NCI-H82 treated with DMSO at 0.1 percent for 48 hours (cell line): ENCODE data around the gene MICOS13.
"Not testable (repeated sequence)": the region's sequence is repeated elsewhere in the genome, so short reads cannot be mapped to it uniquely, and the experiment has no call there.

Experiments used
- DNase-seq: peaks from one replicate; lab custom pipeline; 2025; ENCODE audit not compliant: unreplicated experiment; lab: John Stamatoyannopoulos, UW

MICOS13 gene, protein sequence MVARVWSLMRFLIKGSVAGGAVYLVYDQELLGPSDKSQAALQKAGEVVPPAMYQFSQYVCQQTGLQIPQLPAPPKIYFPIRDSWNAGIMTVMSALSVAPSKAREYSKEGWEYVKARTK

DNA sequence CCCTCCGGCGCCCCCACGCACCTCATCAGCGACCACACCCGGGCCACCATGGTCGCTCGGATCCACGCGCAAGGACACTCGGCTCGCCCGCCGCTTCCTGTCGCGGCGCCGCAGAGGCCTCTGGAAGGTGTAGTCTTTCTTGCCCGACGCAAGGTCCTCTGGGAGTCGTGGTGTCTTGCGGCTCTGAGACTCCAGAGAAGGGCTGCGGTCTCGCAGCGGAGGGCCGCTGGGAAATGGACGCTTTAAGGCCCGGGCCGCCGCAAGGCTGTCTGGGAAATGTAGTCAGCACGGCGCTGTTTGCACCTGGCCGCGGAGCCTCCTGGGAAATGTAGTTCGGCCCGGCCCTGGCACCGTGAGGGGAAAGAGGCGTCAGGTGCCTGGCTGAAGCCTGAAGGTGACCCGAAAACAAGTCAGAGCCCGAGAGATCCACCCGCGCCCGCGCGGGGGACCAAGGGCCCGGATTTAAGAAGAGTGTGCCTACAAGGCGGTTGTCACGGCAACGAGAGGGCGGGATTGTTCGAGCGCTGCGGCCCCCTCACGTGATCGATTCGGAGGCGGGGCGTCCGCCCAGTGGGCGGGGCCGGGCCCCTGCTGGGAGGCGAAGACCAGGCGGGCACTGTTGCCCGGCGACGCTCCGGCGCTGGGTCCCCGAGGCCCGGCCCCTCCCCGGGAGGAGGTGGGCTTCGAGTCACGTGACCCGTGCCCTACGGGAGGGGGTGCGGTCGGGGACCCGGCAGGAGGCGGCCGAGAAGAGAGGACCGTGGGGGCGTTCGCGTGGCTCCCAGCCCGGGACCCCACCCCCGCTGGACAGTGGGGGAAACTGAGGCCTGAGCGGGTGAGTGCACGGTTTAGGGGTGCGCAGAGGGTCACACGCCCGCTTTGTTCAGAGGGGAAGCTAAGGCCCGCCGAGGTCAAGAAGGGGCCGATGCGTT, at the start of gene MICOS13, which contains the start of gene HSD11B1L:
Gene MICOS13 (minus strand): TSS at position 80 of the 932 bp plus-strand sequence. CDS start 30 bp downstream, at position 50.
Gene HSD11B1L (plus strand): TSS at position 591 of the 932 bp plus-strand sequence. CDS start 3,806 bp downstream, outside the sequence.
- DNase-seq, result peak; percentile 94

DNA sequence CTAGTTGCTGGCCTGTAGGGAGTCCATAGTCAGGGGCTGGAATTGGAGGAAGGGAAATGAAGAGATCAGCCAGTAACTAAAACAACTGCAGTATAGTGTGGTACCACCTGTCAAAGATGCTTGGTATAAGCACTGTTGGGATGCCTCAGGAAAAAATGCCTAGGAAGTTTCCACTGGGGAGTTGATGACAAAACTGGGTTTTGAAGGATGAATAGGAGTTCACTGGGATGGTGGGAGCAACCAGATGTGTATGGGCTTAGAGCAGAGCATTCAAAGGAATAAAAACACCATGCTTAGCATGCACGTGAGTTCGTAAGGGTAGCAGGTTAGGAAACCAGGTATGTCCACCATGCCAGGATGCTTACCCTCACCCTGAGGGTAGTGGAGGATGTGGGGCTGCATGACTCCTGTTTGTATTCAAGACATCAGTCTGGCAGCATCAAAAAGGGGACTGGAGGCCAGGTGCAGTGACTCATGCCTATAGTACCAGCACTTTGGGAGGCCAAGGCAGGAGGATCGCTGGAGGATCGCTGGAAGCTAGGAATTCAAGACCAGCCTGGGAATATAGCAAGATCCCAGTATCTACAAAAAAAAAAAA, 47.2 kb upstream of the MICOS13 start:
- DNase-seq, result no peak

DNA sequence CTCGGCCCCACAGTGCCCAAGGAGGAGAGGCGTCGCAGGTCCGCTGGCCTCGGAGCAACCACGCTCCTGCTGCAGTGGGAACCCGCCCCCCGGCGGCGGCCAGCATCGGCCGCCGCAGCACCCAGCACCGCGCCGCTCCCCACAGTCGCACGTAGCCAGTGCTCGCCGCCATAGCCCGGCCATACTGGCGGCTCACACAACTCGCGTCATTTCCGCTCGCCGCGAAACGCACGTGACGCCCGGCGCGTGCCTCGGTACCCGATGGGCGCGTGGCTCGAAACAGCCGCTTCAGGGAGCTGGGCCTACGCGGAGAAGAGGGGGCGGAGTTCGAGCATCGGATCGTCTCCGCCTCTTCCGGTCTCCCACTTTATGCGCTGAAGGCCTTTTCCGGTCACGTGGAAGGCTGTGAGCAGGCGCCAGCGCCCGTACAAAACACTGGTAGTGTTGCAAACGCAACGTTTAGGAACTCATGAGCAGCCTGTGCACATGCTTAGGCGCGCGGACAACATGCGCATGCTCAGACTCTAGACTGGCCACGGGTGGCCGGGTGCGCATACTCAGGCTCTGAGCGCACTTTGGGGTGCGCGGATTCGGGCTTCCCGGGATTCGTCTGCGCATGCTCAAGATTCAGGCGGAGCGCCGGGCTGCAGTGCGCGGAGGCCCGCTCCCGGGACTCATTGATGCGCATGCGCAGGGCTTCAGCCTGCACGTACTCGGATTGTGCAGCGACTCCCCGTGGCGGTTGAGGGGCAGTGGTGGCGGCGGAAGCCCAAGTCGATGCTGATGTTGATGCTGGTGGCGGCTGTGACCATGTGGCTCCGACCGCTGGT, 39.9 kb upstream of the MICOS13 start, which contains the start of the genes CATSPERD and LONP1:
Gene CATSPERD (plus strand): TSS at position 677 of the 830 bp plus-strand sequence. CDS start 101 bp downstream, at position 778.
Gene LONP1 (minus strand): TSS at position 186 of the 830 bp plus-strand sequence. CDS start 14 bp downstream, at position 172.
- DNase-seq, result peak; percentile 89

DNA sequence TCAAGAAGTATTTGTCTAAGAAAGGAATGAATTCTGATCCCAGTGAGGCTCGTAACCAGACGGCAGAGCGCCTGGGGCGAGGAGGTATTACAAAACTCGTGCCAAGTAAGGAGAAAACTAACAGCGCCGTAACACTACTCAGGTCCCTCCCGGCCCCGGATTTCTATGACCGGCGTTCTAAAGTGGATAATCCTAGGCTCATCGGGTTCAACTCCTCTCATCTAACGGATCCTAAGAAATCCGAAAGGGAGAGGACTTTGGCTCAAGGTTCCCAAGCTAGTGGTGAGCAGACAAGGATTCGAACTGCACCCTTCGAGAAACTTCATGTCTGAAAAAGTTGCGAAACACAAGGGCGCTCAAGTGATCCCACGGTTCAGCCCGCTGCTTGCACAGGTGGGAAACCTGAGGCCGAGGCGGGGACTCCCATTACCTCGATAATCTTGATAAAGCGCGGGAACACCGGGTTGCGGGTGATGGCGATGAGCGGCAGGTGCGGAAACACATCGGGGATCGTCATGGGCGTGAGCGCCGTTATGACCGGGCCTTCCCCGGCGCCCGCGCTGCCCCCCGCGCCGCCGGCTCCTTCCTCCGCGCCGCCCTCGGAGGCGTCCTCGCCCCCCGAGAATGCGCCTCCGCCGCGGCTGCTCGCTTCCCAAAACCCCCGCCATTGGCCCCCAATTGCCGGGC, 39.1 kb upstream of the MICOS13 start:
- DNase-seq, result no peak

- no peak for DNase-seq
These were observed 38.4 kb upstream of the MICOS13 start for GRCh38 chr19:5718579-5719273.

DNA sequence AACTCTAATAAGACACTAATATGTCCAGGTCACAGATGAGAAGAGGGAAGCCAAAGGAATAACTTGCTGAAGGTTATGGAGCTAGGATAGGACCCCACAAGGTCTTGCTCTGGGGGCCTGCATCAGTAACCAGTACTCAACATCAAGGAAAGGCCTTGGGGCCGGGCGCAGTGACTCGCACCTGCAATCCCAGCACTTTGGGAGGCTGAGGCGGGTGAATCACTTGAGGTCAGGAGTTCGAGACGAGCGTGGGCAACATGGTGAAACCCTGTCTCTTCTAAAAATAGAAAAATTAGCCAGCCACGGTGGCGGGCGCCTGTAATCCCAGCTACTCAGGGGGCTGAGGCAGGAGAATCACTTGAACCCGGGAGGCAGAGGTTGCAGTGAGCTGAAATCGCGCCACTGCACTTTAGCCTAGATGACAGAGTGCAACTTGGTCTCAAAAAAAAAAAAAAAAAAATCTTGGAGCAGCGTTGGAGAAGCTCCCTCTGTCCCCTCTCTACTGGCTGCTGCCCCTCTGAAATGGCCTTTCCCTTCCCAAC, 37.8 kb upstream of the MICOS13 start:
- no peak for DNase-seq

DNA sequence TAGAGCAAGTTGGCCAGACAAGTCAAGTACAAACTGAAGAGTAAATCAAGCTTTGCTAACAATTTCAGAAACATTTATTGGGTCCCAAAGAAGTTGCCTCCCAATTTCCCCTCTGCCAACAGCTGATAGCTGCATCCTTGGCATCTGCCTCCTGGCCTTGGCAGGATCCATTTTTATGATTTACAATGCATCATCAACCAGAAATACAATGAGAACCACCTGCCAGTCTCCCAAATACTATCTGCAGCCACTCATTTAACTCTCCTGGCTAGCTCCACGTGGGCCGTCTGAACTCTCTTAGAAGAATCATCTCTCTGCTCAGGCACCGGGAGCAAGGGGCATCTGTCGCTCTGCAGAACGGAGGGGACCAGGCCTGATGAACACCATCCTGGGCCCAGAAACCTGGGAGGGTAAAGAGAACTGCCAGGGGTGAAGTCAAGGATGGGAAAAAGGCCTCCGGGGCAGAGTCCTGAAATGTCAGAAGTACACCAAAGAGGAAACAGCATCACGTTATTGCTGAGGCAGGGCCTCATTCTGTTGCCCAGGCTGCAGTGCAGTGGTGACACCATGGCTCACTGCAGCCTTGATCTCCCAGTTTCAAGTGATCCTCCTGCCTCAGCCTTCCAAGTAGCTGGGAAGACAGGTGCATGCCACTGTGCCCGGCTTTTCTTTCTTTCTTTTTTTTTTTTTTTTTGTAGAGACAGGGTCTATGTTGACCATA, 37.1 kb upstream of the MICOS13 start:
- no peak for DNase-seq

- no peak for DNase-seq
These were observed 34.5 kb upstream of the MICOS13 start for GRCh38 chr19:5714816-5715215.

- no peak for DNase-seq
These were observed 32.9 kb upstream of the MICOS13 start for GRCh38 chr19:5713228-5713627.

GRCh38 chr19:5711713-5712161, 31.4 kb upstream of the MICOS13 start:
- no peak for DNase-seq

- DNase-seq, result no peak
These were observed 30.7 kb upstream of the MICOS13 start for GRCh38 chr19:5711025-5711424.

DNA sequence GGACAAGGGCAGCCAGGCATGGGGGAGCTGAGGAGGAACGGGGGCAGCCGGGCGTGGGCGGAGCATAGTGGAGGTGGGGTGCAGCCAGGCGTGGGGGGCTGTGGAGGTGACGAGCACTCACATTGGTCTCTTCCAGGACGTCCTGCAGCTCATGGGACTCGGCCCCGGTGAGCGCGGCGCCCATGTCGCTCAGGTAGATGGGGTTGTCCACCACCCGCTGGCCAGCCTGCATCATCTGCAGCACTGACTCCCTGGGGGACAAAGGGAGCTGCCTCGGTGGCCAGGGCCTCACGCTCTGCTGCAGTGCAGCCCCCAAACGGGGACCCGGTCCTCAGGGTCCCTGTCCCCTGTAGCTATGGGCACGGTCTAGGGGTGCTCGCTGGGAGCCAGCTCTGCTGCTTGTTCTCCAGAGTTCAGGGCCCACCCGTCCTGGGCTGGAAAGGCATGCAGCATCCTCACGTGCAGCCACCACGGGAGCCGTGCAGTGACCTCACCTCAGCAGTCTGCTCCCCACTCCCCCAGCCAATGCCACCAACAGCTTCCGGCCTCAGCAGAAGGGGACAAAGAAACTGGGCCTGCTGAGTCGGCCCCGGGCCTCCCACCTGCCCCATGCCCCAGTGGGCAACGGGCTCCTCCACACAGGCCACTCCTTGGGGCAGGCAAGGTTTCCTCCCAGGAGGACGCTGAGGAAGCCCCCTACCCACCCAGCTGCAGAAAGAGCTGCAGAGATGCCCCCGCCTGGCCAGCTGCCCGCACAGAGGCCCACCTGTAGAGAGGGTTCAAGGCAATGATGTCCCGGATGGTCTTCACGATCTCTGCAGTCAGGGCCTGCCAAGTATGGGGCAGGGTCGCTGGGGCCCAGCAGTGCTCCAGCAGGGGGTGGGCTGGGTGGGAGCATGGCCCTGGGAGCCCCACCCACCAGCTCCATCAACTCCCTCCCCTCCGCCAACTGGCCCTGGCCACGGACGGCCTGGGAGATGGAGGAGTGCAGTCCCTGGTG, 27.6 kb upstream of the MICOS13 start:
- no peak for DNase-seq

- DNase-seq, result no peak
These were observed 26.7 kb upstream of the MICOS13 start for GRCh38 chr19:5706876-5707573.

- no peak for DNase-seq
These were observed 25.2 kb upstream of the MICOS13 start for GRCh38 chr19:5705552-5705951.

GRCh38 chr19:5703819-5704818, 23.8 kb upstream of the MICOS13 start:
- DNase-seq, result no peak

DNA sequence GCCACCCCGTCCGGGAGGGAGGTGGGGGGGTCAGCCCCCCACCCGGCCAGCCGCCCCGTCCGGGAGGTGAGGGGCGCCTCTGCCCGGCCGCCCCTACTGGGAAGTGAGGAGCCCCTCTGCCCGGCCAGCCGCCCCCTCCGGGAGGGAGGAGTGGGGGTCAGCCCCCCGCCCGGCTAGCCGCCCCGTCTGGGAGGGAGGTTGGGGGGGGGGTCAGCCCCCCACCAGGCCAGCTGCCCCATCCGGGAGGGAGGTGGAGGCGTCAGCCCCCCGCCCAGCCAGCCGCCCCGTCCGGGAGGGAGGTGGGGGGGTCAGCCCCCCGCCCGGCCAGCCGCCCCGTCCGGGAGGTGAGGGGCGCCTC, 21.7 kb upstream of the MICOS13 start:
- DNase-seq, result not testable (repeated sequence)
